K562 (cell line): ENCODE results near the gene LRRC37A2. TPM values are rescaled to one million over a fixed set of nuclear protein-coding genes. Genes with fewer than 3 reads are reported as not detected.
"Not testable (repeated sequence)": the region's sequence is repeated elsewhere in the genome, so short reads cannot be mapped to it uniquely, and the experiment has no call there.

Experiments
- ATAC-seq: fragments of 200-7000 bp; cut with Tn5 transposase; 3 replicates; pipeline ENCODE4 v1.9.1; 2020; ENCODE audit warnings: moderate library complexity
- BruUV-seq: library from RNA; stranded (reverse); fragments of 400-500 nt; replicated peaks from 2 replicates; lab custom pipeline; 2021; lab: Mats Ljungman, UMichigan
- CTCF ChIA-PET: fragments of 300-600 bp; formaldehyde crosslinking; extraction: SDS; loops from one replicate; lab custom pipeline; 2021; ENCODE audit warnings: low intra/inter-chr PET ratio; lab: Yijun Ruan, JAX
- POLR2A ChIA-PET: fragments of 300-600, 350-650 bp; sonication (Branson Sonifier 250); formaldehyde crosslinking; extraction: SDS; loops from one replicate; lab custom pipeline; 2021; ENCODE audit warnings: antibody characterized with exemption, inconsistent platforms; lab: Yijun Ruan, JAX
- DNase-seq, 4 experiments: peaks; one replicate each; pipeline versions ENCODE4 v3.0.0 to v3.0.0-alpha.2; 2011 to 2018; ENCODE audit warnings: low spot score in 3 of 4, mixed read lengths in 3 of 4; ENCODE audit errors: extremely low read depth in 1 of 4
- FAIRE-seq: peaks from 2 replicates; lab custom pipeline; 2011; peaks lifted over from hg19 to GRCh38; lab: Jason Lieb, UNC
- H2AFZ ChIP-seq: 2 replicates; pipeline ENCODE4 v1.6.0; 2011; ENCODE audit warnings: low read depth, low read length, control low read depth, inconsistent platforms
- H3K27ac ChIP-seq: fragments of 200-600 bp; 3 replicates; pipeline ENCODE4 v1.8.0; 2011; ENCODE audit warnings: low read depth, mild to moderate bottlenecking, control low read depth, inconsistent platforms, low read length, moderate library complexity, mixed read lengths; ENCODE audit errors: extremely low read depth
- H3K27me3 ChIP-seq, 2 experiments: fragments of 300-600 bp in 1 of 2; 2 replicates in 1 of 2; 3 replicates in 1 of 2; pipeline versions ENCODE4 v1.6.0 to v1.8.0; 2011; ENCODE audit warnings: inconsistent platforms in 2 of 2, low read length in 2 of 2, mild to moderate bottlenecking in 1 of 2, mixed read lengths in 1 of 2, moderate library complexity in 1 of 2; ENCODE audit not compliant: control insufficient read depth in 2 of 2, insufficient read depth in 2 of 2
- H3K36me3 ChIP-seq: fragments of 300-600 bp; 3 replicates; pipeline ENCODE4 v1.8.0; 2011; ENCODE audit warnings: mild to moderate bottlenecking, low read length, inconsistent platforms; ENCODE audit not compliant: control insufficient read depth, insufficient read depth
- H3K4me1 ChIP-seq, 2 experiments: fragments of 200-600 bp in 1 of 2; replicated peaks in 1 of 2; 2 replicates in 1 of 2; 3 replicates in 1 of 2; pipeline versions ENCODE4 v1.5.1 to v1.8.0; 2011; ENCODE audit warnings: inconsistent platforms in 2 of 2, low read length in 2 of 2, mild to moderate bottlenecking in 1 of 2, mixed read lengths in 1 of 2, moderate library complexity in 1 of 2; ENCODE audit not compliant: control insufficient read depth in 2 of 2, insufficient read depth in 2 of 2
- H3K4me2 ChIP-seq: 2 replicates; pipeline ENCODE4 v1.6.1; 2011; ENCODE audit warnings: low read length, control low read depth, inconsistent platforms, mixed read lengths; ENCODE audit not compliant: insufficient read depth
- H3K4me3 ChIP-seq: fragments of 200-600 bp; sonication (generic), shearing (Covaris generic); 2 replicates; pipeline ENCODE4 v1.5.1; 2016; ENCODE audit warnings: control low read depth, inconsistent platforms
- H3K79me2 ChIP-seq: fragments of 200-600 bp; 3 replicates; pipeline ENCODE4 v1.8.0; 2011; ENCODE audit warnings: low read length, inconsistent platforms; ENCODE audit not compliant: control insufficient read depth, insufficient read depth
- H3K9ac ChIP-seq, 2 experiments: 2 replicates each; pipeline versions ENCODE4 v1.6.0 to v1.6.1; 2011; ENCODE audit warnings: low read depth in 2 of 2, low read length in 2 of 2, control low read depth in 1 of 2, inconsistent platforms in 1 of 2, mild to moderate bottlenecking in 1 of 2, mixed read lengths in 1 of 2; ENCODE audit not compliant: insufficient read depth in 1 of 2
- H3K9me1 ChIP-seq: one replicate; pipeline ENCODE4 v1.6.0; 2011; ENCODE audit warnings: inconsistent platforms, mild to moderate bottlenecking, low read length, moderate library complexity; ENCODE audit not compliant: control insufficient read depth, insufficient read depth
- H3K9me3 ChIP-seq: replicated peaks from 2 replicates; pipeline ENCODE4 v1.5.1; 2011; ENCODE audit warnings: low read depth, low read length, inconsistent platforms; ENCODE audit not compliant: control insufficient read depth, insufficient read depth
- H4K20me1 ChIP-seq: replicated peaks from 2 replicates; pipeline ENCODE4 v1.6.1; 2011; ENCODE audit warnings: low read length, inconsistent platforms, mixed read lengths; ENCODE audit not compliant: control insufficient read depth, insufficient read depth
- WGBS: fragments of 100-300 bp; shearing (Covaris generic); methylation state at CpG from one replicate; pipeline ENCODE4 v1.1.6; 2016; ENCODE audit warnings: low coverage, mixed read lengths; ENCODE audit not compliant: insufficient coverage; ENCODE audit errors: missing lambda C conversion rate; 5-methylcytosine and 5-hydroxymethylcytosine counted together
- in situ Hi-C: fragments of 300-500 bp; cut with MboI; formaldehyde crosslinking; loops from 4 replicates; pipeline ENCODE4 v1.15.0; 2018; ENCODE audit warnings: inconsistent platforms, mixed read lengths
- intact Hi-C: fragments of 100-400 bp; cut with micrococcal nuclease; formaldehyde crosslinking; loops from 2 replicates; pipeline ENCODE4 v1.14.2; 2022
- polyA plus RNA-seq, 8 experiments: library from polyadenylated mRNA; depleted of rRNA in 4 of 8; stranded (reverse) in 5 of 8; unstranded in 3 of 8; fragments of >200 nt; fragmentation: Nextera tagmentation in 2 of 8; fragmentation: Illumina TruSeq in 1 of 8; extraction: Ambion mirVana in 2 of 8; extraction: Trizol in 1 of 8; gene quantifications; 2 replicates each; pipeline versions ENCODE4 v1.2.1 to v1.2.3, GENCODE V29; 2011 to 2014; ENCODE audit warnings: inconsistent platforms in 1 of 8, missing spikeins in 1 of 8
- total RNA-seq, 7 experiments: library from RNA; depleted of rRNA in 6 of 7; stranded (reverse); fragments of >200 nt in 6 of 7; fragmentation: Illumina TruSeq in 2 of 7; extraction: Trizol in 2 of 7; gene quantifications; 2 replicates each; pipeline versions ENCODE4 v1.2.1 to v1.2.3, GENCODE V29; 2011 to 2021; ENCODE audit warnings: low replicate concordance in 1 of 7

Gene LRRC37A2
- total and polyA plus RNA-seq, 9 of the 15 experiments (the other 6 are each of a cell fraction or from before 2014, with no cell fraction given) = 2.9 to 6.6 (median 4.7) TPM

DNA sequence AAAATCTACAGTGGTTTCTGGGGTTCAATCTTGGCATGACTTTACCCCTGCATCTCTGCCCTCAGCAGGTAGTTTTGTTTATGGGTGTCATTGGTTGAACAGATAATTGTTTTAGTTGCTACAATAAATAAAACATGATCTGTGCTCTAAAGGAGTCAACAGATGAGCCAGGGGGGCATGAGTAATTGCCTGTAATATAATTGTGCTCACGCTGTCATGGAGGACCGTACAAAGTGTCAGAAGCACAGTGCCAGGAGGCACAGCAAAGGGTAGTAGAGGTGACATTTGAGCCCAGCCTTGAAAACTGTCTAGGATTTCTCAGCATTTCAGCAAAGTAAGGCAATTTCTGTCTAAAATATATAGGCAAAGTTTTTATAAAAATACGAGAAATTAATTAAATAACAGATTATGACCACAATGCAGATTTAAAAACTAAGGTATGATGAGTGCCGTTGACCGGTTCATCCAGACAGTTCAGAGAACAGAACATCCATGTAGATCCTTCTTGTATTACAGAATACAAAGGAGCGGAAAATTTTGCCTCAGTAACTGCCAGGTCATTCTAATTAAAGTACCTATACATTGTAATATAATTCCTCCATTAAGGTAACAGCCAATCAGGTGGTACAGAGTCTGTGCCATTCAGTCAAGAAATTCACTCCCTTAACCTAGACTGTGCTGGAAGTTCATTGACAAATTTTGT, 12.7 kb upstream of the LRRC37A2 start:
- DNase-seq, H4K20me1 ChIP-seq, POLR2A ChIA-PET, H3K27ac ChIP-seq, ATAC-seq, H3K36me3 ChIP-seq, H3K79me2 ChIP-seq, H3K9ac ChIP-seq, intact Hi-C loops, H3K27me3 ChIP-seq, H3K4me1 ChIP-seq, CTCF ChIA-PET, FAIRE-seq, H3K4me2 ChIP-seq, H3K4me3 ChIP-seq, H3K9me3 ChIP-seq, H2AFZ ChIP-seq, BruUV-seq, H3K9me1 ChIP-seq: not testable (repeated sequence)
- no CpG with 5 or more reads among the region's 6 CpGs for WGBS
- in situ Hi-C loops = loop anchor here (5.0 to 25.0 kb wide), 2 partner anchors 232 to 1062 kb away; partner anchors contain the start of gene ARHGAP27

DNA sequence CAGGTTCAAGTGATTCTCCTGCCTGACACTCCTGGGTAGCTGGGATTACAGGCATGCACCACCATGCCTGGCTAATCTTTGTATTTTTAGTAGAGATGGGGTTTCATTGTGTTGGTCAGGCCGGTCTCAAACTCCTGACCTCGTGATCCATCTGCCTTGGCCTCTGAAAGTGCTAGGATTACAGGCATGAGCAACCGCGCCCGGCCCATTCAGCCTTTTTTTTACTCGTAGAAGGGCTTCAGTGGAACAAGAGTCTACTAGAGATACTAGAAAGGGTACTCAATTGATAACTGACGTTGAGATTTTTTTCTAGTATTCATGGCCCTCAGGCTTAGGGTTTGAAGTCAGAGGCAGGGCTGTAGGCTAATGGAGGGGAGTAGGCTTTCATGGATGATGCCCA, 6.4 kb upstream of the LRRC37A2 start:
- H3K4me1 ChIP-seq, ATAC-seq, BruUV-seq, FAIRE-seq, DNase-seq, POLR2A ChIA-PET, H2AFZ ChIP-seq, H3K79me2 ChIP-seq, H3K4me2 ChIP-seq, H3K4me3 ChIP-seq, H3K9me3 ChIP-seq, H4K20me1 ChIP-seq, H3K27me3 ChIP-seq, intact Hi-C loops, H3K9me1 ChIP-seq, CTCF ChIA-PET, H3K9ac ChIP-seq, H3K27ac ChIP-seq, H3K36me3 ChIP-seq: not testable (repeated sequence)
- 41% methylated on average over 5 of the region's 7 CpGs for WGBS
- in situ Hi-C loops = loop anchor here (25.0 kb wide), 1 partner anchor 1069 kb away; the partner anchor contains the start of gene ARHGAP27
